SH-SY5Y (cell line): Measurements from ENCODE around the gene ANKFY1.

ENCODE experiments used
- GATA2 ChIP-seq: IDR thresholded peaks from 2 replicates; pipeline ENCODE4 v1.6.1; 2011; ENCODE audit warnings: mild to moderate bottlenecking, low read depth, low read length
- GATA3 ChIP-seq: IDR thresholded peaks from 2 replicates; pipeline ENCODE4 v1.6.1; 2011; ENCODE audit warnings: low read depth, mild to moderate bottlenecking, low read length, moderate library complexity

ANKFY1 gene

GRCh38 chr17:4263282-4264215 lies at the start of gene ANKFY1:
Gene ANKFY1 (minus strand): TSS chr17:4263979. CDS start chr17:4263941, 38 bp downstream.
- no peak for TF ChIP-seq GATA2
- TF ChIP-seq GATA3: no peak

GRCh38 chr17:4310354-4311060 lies 46.7 kb upstream of the ANKFY1 start:
- TF ChIP-seq GATA2 (no peak), GATA3 (no peak)

GRCh38 chr17:4309897-4310296 lies 46.1 kb upstream of the ANKFY1 start:
- TF ChIP-seq GATA3: no peak

GRCh38 chr17:4307179-4307930 lies 43.6 kb upstream of the ANKFY1 start:
- TF ChIP-seq GATA3 (no peak), GATA2 (no peak)

- TF ChIP-seq GATA2 (no peak), GATA3 (no peak)
Observed at GRCh38 chr17:4305224-4305623, 41.4 kb upstream of the ANKFY1 start.

GRCh38 chr17:4304417-4305027 lies 40.7 kb upstream of the ANKFY1 start:
- TF ChIP-seq GATA3 (peak; percentile 84), GATA2 (peak; percentile 80)

GRCh38 chr17:4301066-4301465 lies 37.3 kb upstream of the ANKFY1 start:
- no peak for TF ChIP-seq GATA2
- no peak for TF ChIP-seq GATA3

GRCh38 chr17:4297351-4297750 lies 33.6 kb upstream of the ANKFY1 start:
- no peak for TF ChIP-seq GATA3
- TF ChIP-seq GATA2: no peak

GRCh38 chr17:4295686-4296085 lies 31.9 kb upstream of the ANKFY1 start:
- TF ChIP-seq GATA3 (no peak), GATA2 (no peak)

GRCh38 chr17:4293572-4293971 lies 29.8 kb upstream of the ANKFY1 start:
- TF ChIP-seq GATA3 (no peak), GATA2 (no peak)

- TF ChIP-seq GATA2: no peak
- no peak for TF ChIP-seq GATA3
Observed at GRCh38 chr17:4287710-4288109, 23.9 kb upstream of the ANKFY1 start.

- TF ChIP-seq GATA2: no peak
Observed at GRCh38 chr17:4276514-4276913, 12.7 kb upstream of the ANKFY1 start.

GRCh38 chr17:4272972-4273368 lies 9.2 kb upstream of the ANKFY1 start:
- TF ChIP-seq GATA3 (no peak), GATA2 (no peak)

- TF ChIP-seq GATA2: no peak
- TF ChIP-seq GATA3: no peak
Observed at GRCh38 chr17:4272213-4272971, 8.6 kb upstream of the ANKFY1 start.

- TF ChIP-seq GATA2 (no peak), GATA3 (no peak)
Observed at GRCh38 chr17:4270736-4271135, 7.0 kb upstream of the ANKFY1 start.
